ES-I3 (cell line): ENCODE results near the gene KSR1.
"Not testable (repeated sequence)": the region's sequence is repeated elsewhere in the genome, so short reads cannot be mapped to it uniquely, and the experiment has no call there.

Experiments used
- H3K36me3 ChIP-seq: 2 replicates; pipeline ENCODE4 v1.6.1; 2013; ENCODE audit warnings: mild to moderate bottlenecking, low read length, control low read depth, moderate library complexity; ENCODE audit not compliant: insufficient read depth
- H3K4me1 ChIP-seq: 2 replicates; pipeline ENCODE4 v1.6.1; 2013; ENCODE audit warnings: mild to moderate bottlenecking, control low read depth, low read length; ENCODE audit not compliant: insufficient read depth
- H3K9ac ChIP-seq: 2 replicates; pipeline ENCODE4 v1.6.1; 2013; ENCODE audit warnings: low read depth, mild to moderate bottlenecking, low read length, moderate library complexity
- H3K9me3 ChIP-seq: 2 replicates; pipeline ENCODE4 v1.6.1; 2013; ENCODE audit warnings: mild to moderate bottlenecking, low read length, moderate library complexity; ENCODE audit not compliant: control insufficient read depth, insufficient read depth

KSR1 gene

GRCh38 chr17:27615121-27615520, 158.9 kb downstream of the KSR1 start:
- Histone ChIP-seq H3K36me3 (peaks cover 14% of the 10 kb centered on the region), H3K9ac (no peak overlapping the region), H3K4me1 (no peaks in the 10 kb centered on the region), H3K9me3 (no peaks in the 10 kb centered on the region)

DNA sequence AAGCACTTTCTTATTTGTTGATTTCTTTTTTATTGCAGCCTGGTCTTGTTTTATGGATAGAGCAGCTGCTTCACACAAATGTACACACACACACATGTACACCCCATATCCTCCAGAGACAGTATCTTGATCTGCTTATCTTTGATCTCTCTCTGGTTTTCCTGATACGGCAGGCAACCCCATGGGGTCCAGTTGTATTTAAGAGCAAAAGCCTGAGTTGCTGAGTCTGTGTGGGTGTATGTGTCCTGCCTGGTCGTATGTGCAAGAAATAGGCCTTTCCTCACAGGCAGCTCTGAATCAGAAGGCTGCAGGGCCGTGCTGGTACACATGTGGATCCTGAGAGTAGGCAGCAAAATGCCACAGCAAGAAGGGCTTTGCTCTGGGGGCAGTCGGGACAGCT, 160.2 kb downstream of the KSR1 start:
- Histone ChIP-seq H3K9me3 (no peaks in the 10 kb centered on the region), H3K36me3 (peaks cover 14% of the 10 kb centered on the region), H3K4me1 (no peaks in the 10 kb centered on the region), H3K9ac (no peak overlapping the region)

DNA sequence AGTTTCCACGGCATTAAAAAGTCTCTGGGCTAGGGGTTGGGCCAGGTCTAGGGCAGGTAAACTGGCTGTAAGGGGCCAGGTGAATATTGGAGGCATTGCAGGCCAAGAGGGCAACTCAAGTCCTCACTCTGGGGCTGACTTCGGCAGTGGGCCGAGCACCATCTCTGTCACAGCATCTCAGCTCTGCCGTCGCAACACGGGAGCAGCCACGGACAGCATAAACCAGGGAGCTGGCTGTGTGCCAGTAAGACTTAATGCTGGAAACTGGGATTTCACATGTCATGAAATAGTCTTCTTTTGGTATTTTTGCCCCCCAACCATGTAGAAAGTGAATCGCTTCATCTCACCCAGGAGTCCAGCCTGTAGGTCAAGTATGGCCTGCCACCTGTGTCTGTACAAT, 162.2 kb downstream of the KSR1 start:
- H3K4me1 ChIP-seq = no peaks in the 10 kb centered on the region
- peaks cover 21% of the 10 kb centered on the region for H3K36me3 ChIP-seq
- no peaks in the 10 kb centered on the region for H3K9me3 ChIP-seq
- no peak overlapping the region for H3K9ac ChIP-seq

- peaks cover 25% of the 10 kb centered on the region for H3K36me3 ChIP-seq
- H3K9ac ChIP-seq = no peak overlapping the region
- no peaks in the 10 kb centered on the region for H3K9me3 ChIP-seq
Observed at GRCh38 chr17:27620721-27621120, 164.5 kb downstream of the KSR1 start.

DNA sequence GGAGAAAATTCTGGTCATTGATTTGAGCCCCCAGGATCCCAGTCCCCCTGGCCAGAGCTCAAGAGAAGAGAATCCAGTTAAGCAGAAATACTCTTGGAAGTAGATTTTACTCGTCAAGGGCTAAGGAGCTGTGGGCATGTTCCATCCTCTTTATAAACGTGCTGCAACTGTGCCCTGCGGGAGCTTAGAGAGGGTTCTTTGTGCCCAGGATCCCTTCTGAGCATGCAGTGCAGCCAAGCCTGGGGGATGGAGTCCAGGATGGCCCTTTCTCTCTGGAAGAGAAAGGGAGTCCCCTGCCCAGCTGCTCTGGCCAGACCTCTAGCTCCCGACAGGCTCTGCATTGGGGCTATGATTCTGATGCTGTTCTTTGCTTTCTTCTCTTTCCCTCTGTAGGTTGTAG, 165.3 kb downstream of the KSR1 start:
- peaks cover 21% of the 10 kb centered on the region for H3K36me3 ChIP-seq
- H3K9me3 ChIP-seq = no peaks in the 10 kb centered on the region
- no peak overlapping the region for H3K9ac ChIP-seq
- H3K4me1 ChIP-seq = no peaks in the 10 kb centered on the region

More at GRCh38 chr17:27620721-27621120, 164.5 kb downstream of the KSR1 start:
- H3K4me1 ChIP-seq = no peaks in the 10 kb centered on the region

DNA sequence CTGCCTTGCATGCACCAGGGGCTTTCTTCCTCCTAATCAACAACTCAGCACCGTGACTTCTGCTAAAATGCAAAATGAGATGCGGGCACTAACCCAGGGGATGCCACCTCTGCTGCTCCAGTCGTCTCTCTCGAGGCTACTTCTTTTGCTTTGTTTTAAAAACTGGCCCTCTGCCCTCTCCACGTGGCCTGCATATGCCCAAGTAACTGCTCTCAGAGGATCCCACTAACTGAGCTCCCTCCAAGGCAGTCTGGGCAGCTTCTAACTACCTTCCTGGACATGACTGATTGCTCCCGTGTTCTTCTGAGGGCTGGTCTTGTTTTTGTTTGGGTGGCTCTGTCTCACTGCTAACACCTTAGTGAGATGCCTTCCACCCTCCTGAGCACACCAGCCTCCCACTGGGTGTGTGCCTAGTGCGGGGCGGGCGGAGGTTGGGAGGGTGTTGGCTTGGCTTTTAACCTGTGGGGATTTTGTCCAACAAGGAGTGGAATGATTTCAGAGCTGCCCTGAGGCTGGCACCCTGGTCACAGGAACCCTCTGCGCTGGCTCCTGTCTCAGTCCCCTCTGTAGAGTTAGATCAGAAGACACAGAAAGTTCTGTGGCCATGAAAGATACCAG, 165.8 kb downstream of the KSR1 start:
- Histone ChIP-seq H3K9ac (no peak overlapping the region), H3K9me3 (no peaks in the 10 kb centered on the region), H3K36me3 (peaks cover 21% of the 10 kb centered on the region), H3K4me1 (no peaks in the 10 kb centered on the region)

DNA sequence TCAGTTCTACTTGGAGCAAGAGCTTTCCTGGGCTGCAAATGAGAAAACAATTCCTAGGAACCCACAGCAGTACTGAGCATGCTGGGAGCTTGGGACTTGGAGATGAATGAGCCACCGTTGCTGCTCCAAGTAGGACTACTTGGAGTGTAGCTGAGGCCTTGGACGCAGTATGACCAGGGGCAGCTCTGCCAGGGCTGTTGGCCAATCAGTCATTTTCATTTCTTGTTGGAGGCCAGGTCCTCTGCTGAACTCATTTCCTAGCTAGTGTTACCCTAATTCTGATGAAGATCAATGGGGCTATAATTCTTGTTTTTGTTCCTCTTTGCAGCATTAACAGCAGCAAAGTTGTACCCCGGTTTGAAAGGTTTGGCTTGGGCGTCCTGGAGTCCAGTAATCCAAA, 166.7 kb downstream of the KSR1 start:
- Histone ChIP-seq H3K9ac (no peak overlapping the region), H3K4me1 (no peaks in the 10 kb centered on the region), H3K9me3 (no peaks in the 10 kb centered on the region), H3K36me3 (peaks cover 17% of the 10 kb centered on the region)

GRCh38 chr17:27623614-27624013, 167.4 kb downstream of the KSR1 start:
- no peaks in the 10 kb centered on the region for H3K9me3 ChIP-seq
- peaks cover 11% of the 10 kb centered on the region; the same call in 1 of the 2 replicates for H3K36me3 ChIP-seq
- H3K4me1 ChIP-seq = no peaks in the 10 kb centered on the region
- H3K9ac ChIP-seq = no peak overlapping the region

- H3K36me3 ChIP-seq = peaks cover 11% of the 10 kb centered on the region; the same call in 1 of the 2 replicates
- no peaks in the 10 kb centered on the region for H3K9me3 ChIP-seq
- no peaks in the 10 kb centered on the region for H3K4me1 ChIP-seq
- H3K9ac ChIP-seq = no peak overlapping the region
Observed at GRCh38 chr17:27624539-27624938, 168.3 kb downstream of the KSR1 start.

DNA sequence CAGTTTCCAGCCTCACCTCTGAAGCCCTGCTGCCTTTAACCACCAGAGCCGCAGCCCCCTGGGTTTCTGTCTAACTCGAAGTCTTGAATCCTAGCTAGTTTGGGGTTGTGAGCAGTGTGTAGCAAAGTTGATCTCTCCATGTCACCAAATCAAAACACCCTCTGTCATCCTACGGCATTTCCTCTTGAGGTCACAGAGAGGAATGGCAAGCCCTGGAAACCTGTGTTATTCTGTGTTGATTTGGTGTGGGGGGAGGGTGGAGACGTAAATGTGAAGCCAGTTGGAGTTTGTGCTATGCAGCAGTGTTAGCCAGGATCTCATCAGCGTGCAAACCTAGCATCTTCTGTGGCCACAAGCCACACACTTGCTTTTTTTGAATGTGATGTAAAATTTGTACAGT, 169.6 kb downstream of the KSR1 start:
- Histone ChIP-seq H3K36me3 (peaks cover 11% of the 10 kb centered on the region; the same call in 1 of the 2 replicates), H3K4me1 (no peaks in the 10 kb centered on the region), H3K9me3 (no peaks in the 10 kb centered on the region), H3K9ac (no peak overlapping the region)

- no peaks in the 10 kb centered on the region for H3K9me3 ChIP-seq
- peaks cover 11% of the 10 kb centered on the region; the same call in 1 of the 2 replicates for H3K36me3 ChIP-seq
- no peak overlapping the region for H3K9ac ChIP-seq
- no peaks in the 10 kb centered on the region for H3K4me1 ChIP-seq
Observed at GRCh38 chr17:27627514-27627913, 171.3 kb downstream of the KSR1 start.

- Histone ChIP-seq H3K9me3 (no peaks in the 10 kb centered on the region), H3K36me3 (peaks cover 5% of the 10 kb centered on the region; the same call in 1 of the 2 replicates), H3K9ac (no peak overlapping the region), H3K4me1 (no peaks in the 10 kb centered on the region; the same call in 1 of the 2 replicates)
Observed at GRCh38 chr17:27628376-27628775, 172.1 kb downstream of the KSR1 start.

GRCh38 chr17:27629260-27629659, 173.0 kb downstream of the KSR1 start:
- not testable (repeated sequence) for H3K36me3 ChIP-seq, H3K9ac ChIP-seq, H3K9me3 ChIP-seq, H3K4me1 ChIP-seq

DNA sequence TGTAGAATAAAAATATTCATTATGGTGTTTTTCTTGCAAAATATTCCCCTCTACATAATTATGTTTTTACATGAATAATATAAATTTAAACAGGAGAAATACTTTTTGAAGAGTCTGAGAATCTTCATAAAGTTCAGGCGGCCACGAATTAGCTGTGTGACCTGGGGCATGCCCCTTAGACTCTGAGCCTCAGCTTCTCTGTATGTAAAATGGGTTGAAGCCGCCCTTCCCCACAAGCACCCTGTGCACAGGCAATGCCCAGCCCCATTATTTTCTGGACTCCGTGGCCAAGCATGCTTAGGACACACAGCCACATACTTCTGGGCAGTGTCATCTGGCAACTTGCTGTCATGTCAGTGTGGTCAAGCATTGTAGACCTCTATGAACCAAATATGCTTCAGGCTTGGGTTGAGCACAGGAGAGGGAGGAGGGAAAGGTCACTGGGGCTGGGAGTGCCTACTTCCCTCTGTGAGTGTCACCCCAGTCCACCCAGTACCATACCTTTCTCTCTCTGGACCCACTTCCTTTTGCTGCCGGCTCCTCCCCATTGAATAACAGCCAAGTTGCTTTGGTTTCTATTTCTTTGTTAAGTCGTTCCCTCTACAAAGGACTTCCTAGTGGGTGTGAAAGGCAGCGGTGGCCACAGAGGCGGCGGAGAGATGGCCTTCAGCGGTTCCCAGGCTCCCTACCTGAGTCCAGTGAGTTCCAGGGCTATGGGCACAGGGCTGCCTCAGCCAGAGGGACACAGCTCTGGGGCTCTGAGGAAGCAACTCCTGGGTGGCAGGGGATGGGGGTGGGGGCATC, 174.6 kb downstream of the KSR1 start, which contains the start of gene LGALS9:
LGALS9 (plus strand) TSS at position 582 of the 804 bp plus-strand sequence; CDS start at position 660, 78 bp downstream.
- Histone ChIP-seq H3K9ac (no peak within 1 kb of the TSS), H3K9me3 (no peaks in the 10 kb centered on the region), H3K4me1 (no peaks in the 10 kb centered on the region; the same call in 1 of the 2 replicates), H3K36me3 (no peaks in the 10 kb centered on the region)

- no peaks in the 10 kb centered on the region for H3K9me3 ChIP-seq
- no peaks in the 10 kb centered on the region; the same call in 1 of the 2 replicates for H3K4me1 ChIP-seq
- H3K9ac ChIP-seq = no peak overlapping the region
- H3K36me3 ChIP-seq = no peaks in the 10 kb centered on the region
Observed at GRCh38 chr17:27631411-27631760, 175.1 kb downstream of the KSR1 start.
